Erythroblast (primary cell): Measurements from ENCODE around the gene MS4A5.

Source experiments
- GATA1 ChIP-seq: IDR thresholded peaks from 2 replicates; pipeline ENCODE4 v1.6.1; 2011; ENCODE audit warnings: low read depth, mild to moderate bottlenecking, control low read depth, low read length, moderate library complexity
- POLR2A ChIP-seq: IDR thresholded peaks from 2 replicates; pipeline ENCODE4 v1.6.1; 2011; ENCODE audit warnings: mild to moderate bottlenecking, low read length

DNA sequence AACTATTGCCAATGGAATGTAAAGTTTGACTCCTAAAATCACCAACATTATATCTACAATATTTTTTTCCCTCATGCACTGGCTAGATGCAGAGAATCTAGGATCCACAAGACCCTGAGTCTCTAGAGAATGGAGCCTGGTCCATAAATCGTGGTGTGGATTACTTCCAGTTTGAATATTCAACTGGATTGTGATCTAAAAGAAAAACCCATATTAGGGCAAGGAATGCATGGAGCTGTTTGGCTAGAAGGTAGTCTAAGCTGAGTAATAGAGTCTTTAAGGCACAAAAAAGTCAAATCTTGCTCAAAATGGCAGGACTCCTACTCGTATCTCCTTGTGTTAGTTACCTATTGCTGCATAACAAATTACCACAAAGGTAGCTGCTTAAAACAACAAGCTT lies 9.4 kb upstream of the MS4A5 start:
- TF ChIP-seq POLR2A (no peak), GATA1 (no peak)
